Adrenal gland (tissue), 5 donors: Measurements from ENCODE around the gene AGBL5.

ENCODE experiments used
- POLR2A ChIP-seq, 2 donors: fragments of 450-650 bp; IDR thresholded peaks; one replicate each; pipeline ENCODE4 v1.6.1; 2017; ENCODE audit warnings: antibody characterized with exemption in 2 of 2, mild to moderate bottlenecking in 2 of 2, moderate library complexity in 1 of 2
- TF ChIP-seq, protein P1 (sequence below), 6 experiments: fragments of 450-650 bp in 4 of 6; fragments of 200-600 bp in 2 of 6; sonication (generic) in 1 of 6; IDR thresholded peaks; 1 replicate in 5 of 6; 2 replicates in 1 of 6; pipeline versions ENCODE4 v1.5.1 to v1.8.0; 2016 to 2021; ENCODE audit warnings: antibody characterized with exemption in 6 of 6, mild to moderate bottlenecking in 2 of 6, moderate library complexity in 1 of 6
- donor health status: DM: no; HTN: no; CAD: no.

DNA sequence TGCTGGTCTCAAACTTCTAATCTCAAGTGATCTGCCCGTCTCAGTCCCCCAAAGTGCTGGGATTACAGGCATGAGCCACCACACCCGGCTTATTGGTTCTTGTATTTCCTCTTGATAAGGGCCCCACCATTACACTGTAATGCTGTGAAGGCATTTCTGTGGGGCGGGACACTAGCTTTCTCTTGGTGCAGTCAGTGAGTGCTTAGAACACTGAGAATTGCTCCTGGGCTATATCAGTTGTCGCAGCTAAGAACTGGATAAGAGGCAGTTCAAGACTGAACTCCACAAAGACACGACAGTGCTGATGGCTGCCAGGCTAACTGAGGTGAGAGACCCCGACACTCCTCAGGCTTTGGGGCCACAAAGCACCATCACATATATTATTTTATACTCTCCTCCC is 37.2 kb downstream of the AGBL5 start:
- TF ChIP-seq, protein P1, sequence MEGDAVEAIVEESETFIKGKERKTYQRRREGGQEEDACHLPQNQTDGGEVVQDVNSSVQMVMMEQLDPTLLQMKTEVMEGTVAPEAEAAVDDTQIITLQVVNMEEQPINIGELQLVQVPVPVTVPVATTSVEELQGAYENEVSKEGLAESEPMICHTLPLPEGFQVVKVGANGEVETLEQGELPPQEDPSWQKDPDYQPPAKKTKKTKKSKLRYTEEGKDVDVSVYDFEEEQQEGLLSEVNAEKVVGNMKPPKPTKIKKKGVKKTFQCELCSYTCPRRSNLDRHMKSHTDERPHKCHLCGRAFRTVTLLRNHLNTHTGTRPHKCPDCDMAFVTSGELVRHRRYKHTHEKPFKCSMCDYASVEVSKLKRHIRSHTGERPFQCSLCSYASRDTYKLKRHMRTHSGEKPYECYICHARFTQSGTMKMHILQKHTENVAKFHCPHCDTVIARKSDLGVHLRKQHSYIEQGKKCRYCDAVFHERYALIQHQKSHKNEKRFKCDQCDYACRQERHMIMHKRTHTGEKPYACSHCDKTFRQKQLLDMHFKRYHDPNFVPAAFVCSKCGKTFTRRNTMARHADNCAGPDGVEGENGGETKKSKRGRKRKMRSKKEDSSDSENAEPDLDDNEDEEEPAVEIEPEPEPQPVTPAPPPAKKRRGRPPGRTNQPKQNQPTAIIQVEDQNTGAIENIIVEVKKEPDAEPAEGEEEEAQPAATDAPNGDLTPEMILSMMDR (IDR thresholded peaks at IDR 0.05): no peak
- TF ChIP-seq POLR2A (IDR thresholded peaks at IDR 0.05): no peak
